IPS-NIHi7 (cell line): Measurements from ENCODE around the gene IL12B.
"Not testable (repeated sequence)": the region's sequence is repeated elsewhere in the genome, so short reads cannot be mapped to it uniquely, and the experiment has no call there.

Experiments
- DNase-seq: peaks from one replicate; pipeline ENCODE4 v3.0.0; 2012; ENCODE audit warnings: mixed read lengths; ENCODE audit errors: extremely low spot score

IL12B gene

DNA sequence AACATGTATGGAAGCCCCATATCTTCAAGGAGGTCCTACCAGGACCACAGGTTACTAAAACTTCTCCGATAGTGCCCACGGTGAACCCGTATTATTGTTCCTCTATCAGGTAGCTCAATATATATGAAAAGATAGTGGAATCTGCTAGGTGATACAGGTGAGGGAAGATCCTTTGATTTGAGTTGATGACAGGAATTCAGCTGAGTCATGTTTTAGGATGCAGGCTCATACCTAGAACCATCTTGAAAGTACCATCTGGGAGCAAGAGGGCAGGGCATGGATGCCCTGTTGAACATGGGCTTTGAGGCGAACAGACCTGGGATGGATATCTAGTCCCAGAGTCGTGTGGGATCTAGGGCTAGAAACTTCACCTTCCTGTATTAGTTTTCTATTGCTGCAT, 35.4 kb downstream of the IL12B start:
- DNase-seq: no peak

GRCh38 chr5:159290741-159291140, 39.5 kb downstream of the IL12B start:
- DNase-seq: no peak

- DNase-seq: peak; percentile 26
These were observed 43.8 kb downstream of the IL12B start for GRCh38 chr5:159286420-159287035.

DNA sequence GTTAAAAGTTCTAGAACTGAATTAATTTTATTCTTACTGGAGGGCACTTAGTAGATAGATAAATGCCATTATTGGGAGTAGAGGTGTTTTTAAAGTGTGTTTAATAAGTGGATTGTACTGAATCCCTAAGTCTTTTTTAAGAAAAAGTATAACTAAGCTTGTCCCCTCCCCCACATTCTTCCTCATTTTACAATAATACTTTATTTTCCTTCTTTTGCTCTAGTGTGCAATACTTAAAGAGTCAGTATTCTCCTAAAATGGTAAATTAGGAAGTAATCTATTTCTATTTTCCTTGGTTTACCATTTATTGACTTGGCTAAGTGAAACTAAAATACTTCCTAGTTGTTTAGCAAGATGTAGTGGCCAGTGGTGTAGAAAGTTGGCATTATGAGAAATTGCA, 55.6 kb downstream of the IL12B start:
- DNase-seq: no peak

GRCh38 chr5:159273923-159274322, 56.4 kb downstream of the IL12B start:
- DNase-seq: no peak

- no peak for DNase-seq
These were observed 60.6 kb downstream of the IL12B start for GRCh38 chr5:159269723-159270122.

DNA sequence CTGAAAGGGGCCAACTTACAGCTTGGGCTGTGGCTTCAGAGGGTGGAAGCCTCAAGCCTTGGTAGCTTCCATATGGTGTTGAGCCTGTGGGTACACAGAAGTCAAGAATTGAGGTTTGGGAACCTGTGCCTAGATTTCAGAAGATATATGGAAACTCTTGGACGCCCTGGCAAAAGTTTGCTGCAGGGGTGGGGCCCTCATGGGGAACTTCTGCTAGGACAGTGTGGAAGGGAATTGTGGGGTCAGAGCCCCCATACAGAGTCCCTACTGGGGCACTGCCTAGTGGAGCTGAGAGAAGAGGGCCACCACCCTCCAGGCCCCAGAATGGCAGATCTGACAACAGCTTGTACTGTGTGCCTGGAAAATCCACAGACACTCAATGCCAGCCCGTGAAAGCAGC, 63.5 kb downstream of the IL12B start:
- not testable (repeated sequence) for DNase-seq
